C4-2B (cell line): ENCODE results near the gene JMJD6.

Source experiments
- CTCF ChIP-seq: fragments of 450-650 bp; conservative IDR thresholded peaks from 2 replicates; pipeline ENCODE4 v1.5.1; 2017; ENCODE audit warnings: mild to moderate bottlenecking
- ZFX ChIP-seq: fragments of 450-650 bp; IDR thresholded peaks from 2 replicates; pipeline ENCODE4 v1.6.1; 2017

GRCh38 chr17:76720941-76721340 is 5.5 kb downstream of the JMJD6 start:
- TF ChIP-seq CTCF (no peak), ZFX (no peak)
